Measurements from ENCODE around the gene CHST3.
"Not testable (repeated sequence)": the region's sequence is repeated elsewhere in the genome, so short reads cannot be mapped to it uniquely, and the experiment has no call there.

The CHST3 gene

GRCh38 chr10:71964098-71964742, at the start of gene CHST3:
CHST3 (plus strand) TSS chr10:71964395; CDS start chr10:72005843, 41,448 bp downstream.
- DNase-seq: no peak

- no peak for DNase-seq
Measured at GRCh38 chr10:71916827-71917226, 47.4 kb upstream of the CHST3 start.

DNA sequence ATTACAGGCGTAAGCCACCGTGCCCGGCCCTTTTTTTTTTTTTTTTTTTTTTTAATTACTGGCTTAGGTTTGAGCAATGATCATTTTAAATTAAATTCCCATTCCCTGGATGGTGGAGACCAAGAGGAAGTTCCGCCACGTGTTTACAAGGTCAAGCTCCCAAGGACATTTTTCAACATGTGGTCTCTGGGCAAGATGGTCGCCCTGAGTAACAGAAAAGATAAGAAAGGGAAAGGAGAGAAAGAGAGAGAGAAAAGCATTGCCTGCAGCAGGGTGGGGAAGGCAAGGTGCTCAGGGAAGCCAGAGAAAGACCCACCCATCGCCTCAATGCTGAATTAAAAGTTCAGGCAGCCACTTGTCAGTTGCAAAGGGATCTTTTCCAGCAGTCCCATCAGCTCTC, 45.2 kb upstream of the CHST3 start:
- no peak for DNase-seq

GRCh38 chr10:71919956-71920539, 44.1 kb upstream of the CHST3 start:
- DNase-seq: not testable (repeated sequence)

- DNase-seq: no peak
Measured at GRCh38 chr10:71920540-71921323, 43.5 kb upstream of the CHST3 start.

DNA sequence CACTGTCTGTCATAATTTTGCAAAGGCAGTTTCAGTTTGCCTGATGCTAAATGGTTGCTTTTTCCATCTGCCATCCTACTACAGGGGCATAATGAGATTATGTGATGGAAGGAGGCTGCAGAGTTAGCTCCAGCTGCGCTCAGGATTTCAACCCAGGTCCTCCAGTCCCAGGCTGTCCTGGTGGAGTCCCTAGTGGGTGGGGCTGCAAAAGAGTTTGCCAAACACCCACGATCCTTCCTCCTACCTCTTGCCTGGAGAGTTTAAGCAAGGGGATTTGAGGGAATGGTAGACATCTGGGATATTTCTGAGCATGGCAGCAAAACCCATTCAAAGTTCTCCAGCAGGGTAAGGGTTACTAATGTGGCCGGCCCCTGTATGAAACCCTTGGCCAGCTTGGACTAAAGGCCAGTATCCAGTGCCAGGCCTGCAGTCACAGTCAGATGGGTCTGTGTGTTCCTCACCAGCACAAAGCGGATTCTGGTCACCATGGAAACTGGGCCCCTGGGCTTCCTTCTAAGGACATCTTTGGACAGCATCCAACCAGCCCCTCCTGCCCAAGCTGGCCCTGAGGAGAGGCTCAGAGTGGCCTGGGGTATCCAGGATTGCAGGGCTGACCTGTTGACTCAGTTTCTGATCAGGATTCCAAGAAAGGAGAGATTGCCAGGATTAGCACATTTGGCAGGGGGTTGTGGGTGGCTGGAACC, 42.7 kb upstream of the CHST3 start:
- peak; percentile 56 for DNase-seq

GRCh38 chr10:71923138-71923692, 41.0 kb upstream of the CHST3 start:
- no peak for DNase-seq

- DNase-seq: no peak
Measured at GRCh38 chr10:71924771-71925170, 39.4 kb upstream of the CHST3 start.

GRCh38 chr10:71927159-71927558, 37.0 kb upstream of the CHST3 start:
- DNase-seq: no peak

- no peak for DNase-seq
Measured at GRCh38 chr10:71927776-71928592, 36.2 kb upstream of the CHST3 start.

DNA sequence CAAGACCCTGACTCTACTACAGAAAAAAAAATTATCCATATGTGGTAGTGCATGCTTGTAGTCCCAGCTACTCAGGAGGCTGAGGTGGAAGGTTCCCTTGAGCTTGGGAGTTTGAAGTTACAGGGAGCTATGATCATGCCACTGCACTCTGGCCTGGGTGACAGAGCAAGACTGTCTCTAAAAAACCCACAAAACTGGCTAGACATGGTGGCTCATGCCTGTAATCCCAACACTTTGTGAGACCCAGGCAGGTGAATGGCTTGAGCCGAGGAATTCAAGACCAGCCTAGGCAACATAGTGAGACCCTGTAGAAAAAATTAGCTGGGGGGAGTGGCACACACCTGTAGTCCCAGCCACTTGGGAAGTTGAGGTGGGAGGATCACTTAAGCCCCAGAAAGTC, 32.9 kb upstream of the CHST3 start:
- DNase-seq: no peak

GRCh38 chr10:71933651-71934050, 30.5 kb upstream of the CHST3 start:
- no peak for DNase-seq

DNA sequence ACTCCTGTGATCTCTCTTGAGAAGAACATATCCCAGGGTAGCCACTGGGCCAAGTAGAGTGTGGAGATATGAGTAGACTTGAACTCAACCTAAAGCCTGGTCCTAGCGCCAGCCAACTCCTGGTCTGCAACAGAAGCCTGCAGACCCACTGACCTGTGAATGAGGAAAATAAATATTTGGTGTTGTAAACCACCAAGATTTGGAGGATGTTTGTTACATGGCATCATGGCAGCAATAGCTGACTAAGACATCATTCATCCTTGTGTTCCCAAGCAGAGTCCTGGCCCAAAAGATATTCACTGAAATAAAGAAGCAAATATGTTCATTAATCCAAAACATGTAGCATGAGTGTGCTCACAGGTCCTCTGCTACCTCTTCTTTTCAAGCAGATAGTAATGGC, 26.0 kb upstream of the CHST3 start:
- no peak for DNase-seq

DNA sequence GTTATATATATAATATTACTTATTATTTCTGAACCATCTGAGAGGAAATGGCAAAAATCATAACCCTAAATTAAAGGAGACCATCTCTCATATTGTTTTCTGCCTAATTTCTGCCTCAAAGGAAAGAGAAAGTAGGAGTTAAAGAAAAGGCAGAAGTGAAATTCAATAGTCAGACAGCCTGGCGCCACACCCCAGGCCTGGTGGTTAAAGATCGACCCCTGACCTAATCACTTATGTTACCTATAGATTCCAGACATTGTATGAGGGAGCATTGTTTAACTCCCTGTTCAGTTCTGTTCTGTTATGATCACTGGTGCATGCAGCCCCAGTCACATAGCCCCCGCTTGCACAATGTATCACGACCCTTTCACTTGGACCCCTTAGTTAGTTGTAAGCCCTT, 24.9 kb upstream of the CHST3 start:
- DNase-seq: no peak

DNA sequence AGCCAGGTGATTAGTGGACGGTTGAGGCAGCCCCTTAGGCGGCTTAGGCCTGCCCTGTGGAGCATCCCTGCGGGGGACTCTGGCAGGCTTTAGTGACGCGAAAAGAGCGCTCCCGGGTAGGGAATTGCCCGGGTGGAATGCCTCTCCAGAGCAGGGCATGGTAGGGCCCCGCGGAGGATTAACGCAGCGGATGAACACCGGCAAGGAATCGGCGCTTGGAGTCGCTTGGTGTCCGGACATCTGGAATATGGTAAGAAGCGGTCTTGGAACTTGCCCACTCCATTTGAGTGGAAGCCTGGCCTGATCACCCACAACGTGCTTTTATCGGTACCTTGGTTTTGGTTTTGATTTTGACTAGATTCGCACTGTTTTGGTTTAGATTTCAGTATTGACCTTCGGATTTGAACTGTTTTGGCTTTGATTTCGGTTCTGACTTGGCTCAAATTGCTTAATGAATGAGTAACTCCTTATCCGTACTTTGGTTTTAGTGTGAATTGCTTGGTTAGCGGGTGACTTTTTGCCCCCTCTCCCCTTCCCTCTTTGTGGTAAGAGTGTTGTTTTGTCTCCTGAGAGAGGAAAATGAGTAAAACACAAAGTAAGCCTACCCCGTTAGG, 24.2 kb upstream of the CHST3 start:
- DNase-seq: no peak

GRCh38 chr10:71940752-71941151, 23.4 kb upstream of the CHST3 start:
- no peak for DNase-seq

GRCh38 chr10:71941318-71941717, 22.9 kb upstream of the CHST3 start:
- DNase-seq: no peak

GRCh38 chr10:71945819-71946474, 18.2 kb upstream of the CHST3 start:
- no peak for DNase-seq

DNA sequence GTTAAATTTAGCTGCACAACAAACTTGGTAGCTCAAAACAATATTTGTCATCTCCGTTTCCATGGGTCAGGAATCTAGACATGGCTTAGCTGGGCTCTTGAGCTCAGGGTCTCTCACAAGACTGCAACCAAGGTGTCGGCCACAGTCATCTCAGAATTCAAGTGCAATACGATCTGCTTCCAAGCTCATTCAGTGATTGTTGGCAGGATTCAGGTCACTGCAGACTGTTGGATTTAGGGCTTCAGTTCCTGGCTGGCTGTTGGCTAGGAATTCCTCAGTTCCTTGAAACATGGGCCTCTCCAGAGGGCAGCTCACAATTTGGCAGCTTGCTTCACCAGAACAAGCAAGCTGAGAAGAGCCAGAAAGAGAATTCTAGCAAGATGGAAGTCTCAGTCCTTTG, 17.5 kb upstream of the CHST3 start:
- DNase-seq: no peak

DNA sequence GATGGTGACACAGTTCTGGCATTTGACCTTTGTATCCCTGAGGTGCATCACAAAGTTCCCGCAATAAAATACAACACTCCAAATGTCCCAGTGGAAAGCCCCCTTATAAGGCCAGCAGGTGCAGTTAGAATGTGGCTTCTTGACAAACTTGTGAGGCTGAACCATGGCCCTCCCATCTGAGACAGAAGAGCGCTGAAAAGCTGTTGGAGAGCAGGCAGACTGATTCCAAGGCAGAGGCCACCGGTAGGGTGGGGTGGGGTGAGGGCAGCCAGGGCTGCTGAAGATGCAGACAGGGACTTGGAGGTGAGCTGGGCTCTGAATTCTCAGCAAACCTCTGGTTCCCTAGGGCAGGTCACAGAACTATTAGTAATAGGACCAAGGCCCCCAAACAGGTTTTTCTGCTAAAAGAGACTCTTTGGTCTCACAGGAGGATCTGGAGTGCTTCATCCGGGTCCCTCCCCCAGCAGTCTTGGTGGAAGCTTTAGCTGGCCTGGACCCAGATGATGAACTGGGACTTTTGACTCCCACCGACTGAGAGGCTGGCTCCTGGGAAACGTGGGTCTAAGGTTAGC, 15.6 kb upstream of the CHST3 start:
- DNase-seq: no peak

DNA sequence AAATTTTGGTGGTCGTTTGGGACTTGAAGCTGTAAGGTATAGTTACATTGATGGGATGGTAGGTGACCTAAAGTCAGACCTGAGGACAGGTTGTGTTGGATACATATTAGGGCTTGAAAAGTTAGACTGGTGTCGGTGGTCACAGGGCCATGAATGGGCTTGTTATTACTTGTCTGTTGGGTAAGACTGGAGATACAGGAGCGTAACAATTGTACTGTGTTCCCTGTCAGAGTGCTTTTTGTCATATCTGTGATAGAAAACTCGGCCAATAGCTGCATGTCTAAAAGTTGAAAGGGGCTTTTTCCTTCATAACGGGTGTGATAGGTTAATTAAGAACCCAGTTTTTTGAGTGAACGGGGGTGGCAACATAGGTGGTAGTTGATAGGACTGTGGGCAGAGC, 13.5 kb upstream of the CHST3 start:
- no peak for DNase-seq

All from COR-L47 (cell line).